ENCODE measurements around the gene PRKN.
"Not testable (repeated sequence)": the region's sequence is repeated elsewhere in the genome, so short reads cannot be mapped to it uniquely, and the experiment has no call there.

Gene PRKN

DNA sequence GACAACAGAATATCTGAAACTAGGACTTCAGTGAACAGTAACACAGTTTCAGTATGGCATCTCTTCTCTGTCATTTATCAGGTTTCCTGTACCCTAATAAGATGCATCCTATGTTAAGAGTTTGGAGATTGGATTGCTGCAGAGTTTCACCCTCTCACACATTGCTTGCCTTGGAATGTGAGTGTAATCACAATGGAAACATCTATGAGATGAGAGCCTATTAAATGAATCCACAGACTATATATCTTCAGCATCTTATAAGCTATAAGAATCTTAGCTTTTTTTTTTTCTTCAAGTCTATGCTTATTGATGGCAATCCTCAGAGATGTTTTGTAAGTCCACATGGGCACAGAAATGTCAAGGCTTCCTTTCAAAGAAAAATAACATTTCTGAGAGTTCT is 292.5 kb downstream of the PRKN start:
- no peak for DNase-seq

DNA sequence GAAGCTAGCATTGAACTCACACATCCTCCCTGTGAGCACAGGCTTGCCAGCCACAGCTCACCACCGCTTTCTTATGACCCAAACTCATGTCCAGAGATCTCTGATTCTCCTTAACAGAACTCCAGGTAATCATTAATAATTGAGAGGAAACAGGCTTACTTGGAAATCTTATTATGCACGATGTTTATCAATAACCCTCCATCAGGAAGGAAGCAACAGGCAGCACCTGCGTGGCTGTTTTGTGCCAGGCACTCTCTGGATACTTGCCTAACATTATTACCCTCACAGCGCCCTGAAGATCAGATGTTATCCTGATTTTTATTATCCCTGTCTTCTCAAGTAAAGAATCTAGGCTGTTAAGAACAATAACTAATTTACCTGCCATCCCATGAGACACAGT is 306.6 kb downstream of the PRKN start:
- DNase-seq, result no peak

DNA sequence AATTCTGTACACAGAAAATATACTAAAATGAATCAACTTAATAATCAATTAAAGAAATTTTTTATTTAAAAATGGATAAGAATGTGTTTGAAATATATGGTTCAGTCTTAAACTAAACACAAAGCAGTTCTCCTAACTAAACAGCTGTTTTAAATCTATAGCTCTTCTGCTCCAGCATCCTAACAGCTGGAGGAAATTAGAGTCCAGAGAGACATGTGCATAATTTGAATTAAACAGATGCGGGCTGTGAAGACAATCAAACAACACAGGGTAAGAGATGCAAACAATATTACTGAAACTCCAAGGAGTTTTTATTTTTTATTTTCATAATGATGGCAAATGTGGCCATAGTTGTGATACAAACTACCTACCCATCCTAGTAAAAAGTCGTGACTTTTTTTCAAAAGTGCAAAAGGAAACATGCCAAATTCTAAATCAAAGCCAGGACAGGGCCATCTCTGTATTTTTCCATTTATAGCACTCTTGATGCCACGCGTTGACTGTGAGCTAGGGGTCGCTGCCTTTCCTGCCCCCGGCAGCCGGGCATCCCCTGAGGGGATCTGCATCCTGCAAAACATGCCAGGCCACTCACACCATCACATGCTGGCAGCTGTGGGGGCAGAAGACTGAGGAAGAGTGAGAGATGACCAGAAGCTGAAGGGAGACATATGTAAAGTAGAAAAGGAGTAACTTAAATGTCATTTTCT is 310.6 kb downstream of the PRKN start:
- no peak for DNase-seq

DNA sequence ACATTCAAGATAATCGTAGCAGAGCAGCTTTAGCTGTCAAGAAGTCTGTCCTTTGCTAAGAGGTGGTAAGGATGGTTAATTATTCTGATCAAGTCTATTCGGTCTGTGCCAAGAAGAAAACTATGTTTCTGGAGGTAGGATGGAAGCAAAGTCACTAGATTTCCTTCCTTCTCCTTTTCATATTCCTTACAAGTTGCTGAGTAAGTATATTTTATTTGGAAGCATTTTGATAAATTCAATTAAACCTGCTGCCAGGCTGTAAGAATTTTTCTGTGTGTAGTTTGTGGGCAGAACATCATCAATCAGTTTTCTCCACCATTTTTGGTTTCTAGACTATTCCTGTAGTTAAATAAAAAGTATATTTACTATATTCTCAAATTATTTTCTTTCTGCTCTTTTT is 311.3 kb downstream of the PRKN start:
- DNase-seq, result no peak

DNA sequence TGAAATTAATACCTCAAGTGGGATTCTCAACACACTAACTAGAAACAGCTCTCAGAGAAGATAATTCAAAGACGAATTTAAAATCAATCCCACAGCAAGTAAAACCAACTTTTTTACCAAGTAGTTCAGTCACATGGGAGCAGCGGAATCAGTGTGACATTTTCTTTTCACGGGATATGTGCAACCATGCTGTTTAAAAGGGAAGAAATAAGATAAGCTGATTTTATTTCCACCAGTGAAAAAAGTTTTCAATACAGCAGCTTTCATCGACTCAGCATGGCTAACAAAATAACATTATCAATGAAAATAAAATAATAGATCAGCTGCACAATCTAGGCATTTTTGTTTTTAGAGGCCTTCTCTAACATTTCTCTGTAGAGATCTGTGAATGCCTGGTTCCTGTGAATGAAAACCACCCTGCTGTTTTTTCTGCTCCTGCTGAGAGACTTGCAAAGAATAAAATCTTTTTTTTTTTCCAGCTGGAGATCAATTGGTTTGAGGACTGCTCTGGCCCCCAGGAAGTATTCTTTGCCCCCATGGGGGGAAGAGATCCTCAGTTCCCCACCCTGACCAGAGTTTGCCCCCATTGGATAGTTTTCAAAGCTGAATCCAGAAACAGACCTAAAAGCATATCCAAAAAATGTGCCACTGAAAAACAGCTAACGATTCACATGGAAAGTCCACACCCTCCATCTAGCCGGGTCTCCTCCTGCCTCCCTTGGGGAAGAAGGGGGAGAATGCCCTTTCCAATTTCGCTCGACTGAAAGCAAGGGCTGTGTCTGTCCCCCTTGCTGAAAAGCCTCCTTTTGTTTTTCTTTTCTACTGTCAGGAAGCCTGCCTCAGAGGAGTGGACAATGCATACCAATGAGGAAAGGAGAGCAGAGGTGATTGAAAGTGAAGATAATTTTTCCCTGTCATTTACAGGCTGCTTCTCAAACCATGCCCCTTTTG is 317.6 kb downstream of the PRKN start:
- DNase-seq, result no peak

DNA sequence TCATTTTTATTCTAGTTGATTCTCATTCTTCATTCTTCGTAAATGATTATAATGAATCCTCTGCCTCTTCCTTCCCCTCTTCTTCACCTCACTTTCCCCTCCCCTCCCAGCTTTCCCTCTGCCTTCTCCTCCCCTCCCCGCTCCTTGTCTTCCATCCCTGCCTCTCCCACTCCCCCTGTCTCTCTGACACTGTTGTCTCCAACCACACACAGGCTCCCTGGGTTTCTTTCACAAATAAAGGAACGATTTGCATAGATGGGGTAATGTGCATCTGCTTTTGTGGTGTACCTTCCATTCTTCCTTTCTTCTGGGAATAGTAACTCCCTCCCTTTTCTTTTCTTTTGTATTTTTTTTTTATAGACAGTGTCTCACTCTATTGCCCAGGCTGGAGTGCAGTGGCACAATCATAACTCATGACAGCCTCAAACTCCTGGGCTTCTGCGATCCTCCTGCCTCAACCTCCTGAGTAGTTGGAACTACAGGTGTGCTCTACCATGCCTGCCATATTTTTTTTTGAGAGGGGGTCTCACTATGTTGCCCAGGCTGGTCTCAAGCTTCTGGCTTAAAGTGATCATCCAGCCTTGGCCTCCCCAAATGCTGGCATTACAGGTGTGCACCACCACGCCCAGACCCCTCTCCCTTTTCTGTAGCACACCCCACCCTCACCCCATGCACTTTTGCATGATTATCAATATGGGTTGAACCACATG is 318.6 kb downstream of the PRKN start:
- no peak for DNase-seq

DNA sequence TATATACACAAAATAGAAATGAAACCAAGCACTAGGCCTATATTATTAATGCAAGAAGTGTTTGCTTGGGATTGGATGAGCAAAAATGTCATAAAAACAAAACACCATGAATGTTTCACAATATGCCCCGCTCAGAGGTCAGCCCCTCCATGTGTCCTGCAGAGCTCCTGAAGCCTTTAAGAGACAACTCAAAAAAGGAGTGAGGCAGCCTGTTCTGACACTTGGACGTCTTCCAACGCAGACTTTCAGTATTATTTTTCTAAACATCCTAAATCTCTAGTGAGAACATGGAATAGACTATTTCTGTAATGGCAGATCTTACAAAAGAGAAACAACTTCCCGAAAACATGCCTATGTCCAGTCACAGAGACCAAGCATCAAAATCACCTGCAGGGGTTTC is 322.6 kb downstream of the PRKN start:
- no peak for DNase-seq

DNA sequence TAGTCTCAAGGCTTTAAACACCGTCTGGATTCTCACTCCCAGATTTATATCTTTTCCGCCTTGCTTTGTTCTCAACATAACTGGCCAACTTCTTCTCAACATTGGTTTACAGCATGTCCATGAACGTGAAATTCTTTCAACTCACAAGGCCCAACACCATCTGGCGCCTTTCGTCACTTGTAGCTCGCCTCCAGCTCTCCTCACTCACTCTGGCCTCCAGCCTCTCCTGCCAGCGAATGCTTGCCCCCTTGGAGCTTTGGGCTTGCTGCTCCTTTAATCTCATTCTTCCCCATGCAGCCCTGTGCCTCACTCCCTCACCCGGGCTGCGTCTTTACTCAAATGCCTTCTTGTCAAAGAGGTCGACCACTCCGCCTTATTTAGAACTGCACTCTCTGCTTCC is 324.5 kb downstream of the PRKN start:
- DNase-seq, result no peak

DNA sequence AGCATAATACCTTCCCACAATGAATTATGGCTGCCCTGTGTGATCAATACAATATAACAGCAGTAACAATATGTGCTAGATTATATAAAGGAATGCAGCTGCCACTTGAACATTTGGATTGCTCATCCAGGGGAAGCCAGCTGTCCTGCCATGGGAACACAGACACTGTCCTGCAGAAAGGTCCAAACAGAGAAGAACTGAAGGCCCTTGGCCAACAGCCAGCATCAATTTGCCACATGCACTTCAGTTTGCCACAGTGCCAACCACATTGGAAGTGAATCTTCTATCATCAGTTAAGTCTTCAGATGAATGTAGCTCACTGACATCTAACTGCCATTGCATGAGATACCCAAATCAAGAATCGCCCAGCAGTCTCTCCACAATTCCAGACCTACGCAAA is 332.4 kb downstream of the PRKN start:
- DNase-seq, result no peak

DNA sequence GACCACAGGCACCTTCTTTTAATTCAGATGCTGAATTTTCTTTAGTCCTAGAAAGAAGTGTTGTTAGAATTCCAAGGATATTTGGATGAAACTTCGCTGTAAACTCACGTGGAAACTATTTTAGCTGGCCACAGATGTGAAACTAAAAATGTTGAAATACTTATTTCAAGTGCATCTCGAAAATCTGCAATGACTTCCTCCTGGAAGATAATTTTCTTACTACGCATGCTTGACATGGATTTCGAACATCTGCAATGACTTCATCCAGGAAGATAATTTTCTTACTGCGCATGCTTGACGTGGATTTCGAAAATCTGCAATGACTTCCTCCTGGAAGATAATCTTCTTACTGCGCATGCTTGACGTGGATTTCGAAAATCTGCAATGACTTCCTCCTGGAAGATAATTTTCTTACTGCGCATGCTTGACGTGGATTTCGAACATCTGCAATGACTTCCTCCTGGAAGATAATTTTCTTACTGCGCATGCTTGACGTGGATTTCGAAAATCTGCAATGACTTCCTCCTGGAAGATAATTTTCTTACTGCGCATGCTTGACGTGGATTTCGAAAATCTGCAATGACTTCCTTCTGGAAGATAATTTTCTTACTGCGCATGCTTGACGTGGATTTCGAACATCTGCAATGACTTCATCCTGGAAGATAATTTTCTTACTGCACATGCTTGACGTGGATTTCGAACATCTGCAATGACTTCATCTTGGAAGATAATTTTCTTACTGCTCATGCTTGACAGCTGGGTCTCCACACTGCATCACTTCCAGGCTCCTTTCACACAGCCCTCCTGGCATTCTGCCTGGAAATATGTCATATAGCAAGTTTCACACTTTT is 336.4 kb downstream of the PRKN start:
- DNase-seq, result not testable (repeated sequence)

DNA sequence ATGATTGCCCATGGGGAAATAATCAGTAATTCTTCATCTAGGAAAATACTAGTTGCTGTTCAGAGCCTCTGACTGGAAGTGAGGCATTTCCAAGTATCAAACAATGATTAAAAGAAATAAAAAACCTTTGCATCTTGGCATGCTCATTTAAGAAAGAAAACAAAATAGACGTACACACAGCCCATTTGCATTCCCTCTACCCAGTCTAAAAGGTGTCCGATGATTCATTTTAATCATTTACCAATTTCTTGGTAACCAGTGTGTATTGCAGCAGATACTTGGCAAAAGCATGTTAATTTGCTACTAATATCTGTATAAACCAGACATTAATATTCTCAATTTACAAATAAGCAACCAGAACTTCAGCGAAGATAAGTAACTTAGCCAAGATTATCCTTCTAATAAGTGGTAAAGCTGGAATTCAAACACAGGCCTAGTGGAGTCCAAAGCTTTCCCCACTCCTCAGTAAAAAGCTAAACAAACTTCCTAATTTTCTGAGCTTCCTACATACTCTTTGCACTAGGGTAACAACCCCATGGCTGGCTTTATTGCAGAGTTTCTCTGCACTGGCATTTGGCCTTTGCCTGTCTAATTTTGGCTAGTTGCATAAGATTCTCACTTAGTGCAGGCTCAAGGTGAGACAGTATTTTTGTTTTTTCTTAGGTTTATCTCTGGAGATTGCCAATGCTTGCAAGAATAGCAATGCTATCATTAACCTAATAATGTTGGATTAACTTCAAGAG is 338.1 kb downstream of the PRKN start:
- DNase-seq, result no peak

DNA sequence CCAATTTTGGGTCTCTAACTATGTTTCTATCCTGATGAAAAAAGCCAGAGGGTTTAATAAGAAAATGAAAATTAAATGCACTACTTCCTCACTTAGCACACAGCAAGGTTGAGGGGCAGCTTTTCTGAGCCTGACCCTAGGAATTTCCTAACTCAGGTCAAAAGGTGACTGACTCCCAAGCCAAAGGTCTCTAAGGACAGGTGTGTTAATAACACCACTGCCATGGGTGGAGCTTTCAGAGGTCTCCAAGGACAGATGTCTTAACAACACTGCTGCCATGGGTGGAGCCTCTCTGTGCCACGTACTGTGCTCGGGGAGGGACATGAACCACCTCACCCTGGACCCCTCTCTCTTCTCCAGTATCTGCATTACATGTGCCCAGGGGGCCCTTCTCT is 339.2 kb downstream of the PRKN start:
- DNase-seq, result no peak

DNA sequence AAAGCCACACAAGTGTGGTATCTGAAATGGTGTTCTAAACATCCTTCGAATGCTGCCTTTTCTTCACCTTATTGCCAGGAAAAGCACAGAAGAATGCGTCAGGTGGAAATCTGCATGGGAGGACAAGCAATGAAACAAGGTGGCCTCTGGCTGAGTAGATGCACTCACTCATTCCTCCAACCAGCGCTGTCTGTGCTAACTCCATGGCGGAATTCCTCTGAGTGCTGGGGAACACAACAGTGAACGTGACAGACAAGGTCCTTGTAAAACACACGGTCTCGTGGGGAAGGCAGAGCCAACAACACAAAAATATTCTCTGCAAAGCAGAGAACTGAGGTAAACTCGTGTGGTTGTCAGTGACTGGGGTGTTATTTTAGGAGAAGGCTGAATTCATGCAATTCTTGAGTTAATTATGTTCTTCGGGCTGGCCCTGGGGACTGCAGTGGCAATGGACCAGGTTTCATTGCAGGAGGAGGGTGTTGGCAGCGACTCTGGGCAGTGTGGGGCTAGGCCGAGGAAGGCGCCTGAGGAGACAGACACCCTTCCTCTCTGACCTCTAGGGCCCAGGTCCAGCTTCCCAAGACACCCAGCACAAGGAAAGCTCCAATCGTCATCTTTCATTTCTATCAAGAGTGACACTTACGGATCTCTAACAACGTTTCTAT is 339.7 kb downstream of the PRKN start:
- no peak for DNase-seq

DNA sequence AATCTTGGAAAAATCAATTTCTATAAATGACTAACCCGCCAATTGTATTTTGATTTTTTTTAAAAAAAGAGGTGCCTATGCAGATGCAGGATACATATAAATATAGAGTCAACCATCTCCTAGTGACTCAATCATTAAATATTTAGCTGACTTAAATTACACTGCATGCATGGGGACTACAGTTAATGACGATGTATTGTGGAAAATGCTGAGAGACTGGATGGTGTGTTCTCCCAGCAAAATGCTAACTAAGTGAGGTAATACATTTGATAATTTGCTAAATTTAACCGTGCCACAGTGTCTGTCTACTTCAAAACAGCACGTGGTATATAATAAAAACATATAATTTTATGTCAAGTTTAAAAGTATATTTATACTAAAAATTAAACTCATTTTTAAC is 341.6 kb downstream of the PRKN start:
- DNase-seq, result no peak

DNA sequence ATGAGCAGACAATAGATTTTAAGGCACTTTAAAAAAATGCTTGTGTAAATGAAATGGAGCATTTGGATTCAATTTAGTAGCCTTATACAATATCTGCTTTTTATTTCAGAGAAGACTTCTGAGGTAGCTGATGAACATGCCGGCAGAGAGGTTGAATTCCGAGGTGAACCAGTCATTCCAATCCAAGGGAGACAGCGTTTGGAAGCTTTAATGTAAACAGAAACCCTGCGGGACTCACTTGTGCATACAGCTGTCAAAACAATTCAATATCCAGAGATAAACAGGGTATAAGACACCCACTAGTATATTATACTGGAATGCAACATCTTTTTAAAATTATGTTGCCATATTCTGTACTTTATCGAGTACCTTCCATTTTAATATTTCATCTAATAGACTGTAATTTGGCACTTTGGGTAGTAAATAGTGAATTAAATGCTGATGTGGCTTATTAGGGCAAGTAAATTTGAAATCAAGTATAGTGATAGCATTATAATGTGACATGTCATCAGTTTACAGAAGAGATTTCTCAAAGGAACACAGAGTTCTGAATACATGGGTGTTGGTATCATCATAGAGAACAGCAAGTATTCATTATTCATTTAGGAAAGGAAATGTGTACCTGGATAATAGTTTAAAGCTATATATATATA is 347.7 kb downstream of the PRKN start:
- no peak for DNase-seq

DNA sequence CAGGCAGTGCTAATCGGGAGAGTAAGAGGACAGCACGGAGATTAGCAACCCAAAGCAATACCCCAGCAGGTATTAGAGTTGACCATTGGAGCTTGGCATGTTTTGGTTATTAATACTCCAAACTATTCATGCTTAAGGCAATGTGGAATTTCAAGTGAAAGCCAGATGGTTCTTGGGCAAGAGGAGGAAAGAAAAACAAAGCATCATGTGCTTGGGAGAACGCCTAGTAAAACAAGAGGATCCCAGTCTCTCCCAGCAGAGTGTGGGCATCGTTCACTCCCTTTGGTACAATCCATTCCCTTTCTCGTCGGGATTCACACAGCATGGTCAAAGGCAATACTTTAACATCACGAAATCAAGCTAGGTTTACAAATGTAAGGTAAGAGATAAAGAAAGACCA is 349.8 kb downstream of the PRKN start:
- DNase-seq, result no peak

DNA sequence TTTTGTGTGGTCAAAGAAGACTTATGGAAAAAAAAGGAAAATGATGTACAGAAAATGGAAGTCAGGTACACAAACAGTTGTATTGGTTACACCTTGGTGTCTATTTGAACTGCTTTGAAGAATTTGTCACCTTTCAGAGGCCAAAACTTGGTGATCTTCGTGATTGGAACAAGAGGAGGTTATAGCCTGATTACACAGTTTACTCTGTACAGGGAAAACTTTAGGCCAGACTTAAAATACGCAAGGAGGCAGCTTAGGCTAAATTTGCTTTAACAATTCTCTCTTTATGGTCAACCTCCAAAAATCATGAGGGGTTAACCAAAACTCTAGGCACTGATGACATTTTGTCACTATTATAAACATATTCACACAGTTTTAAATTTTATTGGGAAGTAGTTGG is 353.7 kb downstream of the PRKN start:
- no peak for DNase-seq

DNA sequence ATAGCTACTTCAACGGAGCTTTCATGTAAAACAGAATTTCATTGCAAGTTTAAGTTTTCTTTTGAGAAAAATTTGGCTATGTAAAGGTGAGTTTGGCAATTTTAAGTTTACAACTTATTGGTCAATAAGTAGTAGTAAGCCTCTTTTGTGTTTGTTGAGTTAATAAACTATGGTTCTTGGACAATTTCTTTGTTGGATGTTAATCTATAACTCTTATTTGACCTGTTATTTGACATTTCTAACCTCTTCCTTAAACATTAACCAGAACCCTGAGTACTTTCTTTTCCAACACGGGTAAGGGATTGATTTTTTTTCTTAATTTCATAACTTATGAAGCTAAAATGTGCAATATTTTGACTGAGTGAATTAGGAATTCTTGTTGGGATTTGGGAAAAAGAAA is 354.4 kb downstream of the PRKN start:
- DNase-seq, result no peak

DNA sequence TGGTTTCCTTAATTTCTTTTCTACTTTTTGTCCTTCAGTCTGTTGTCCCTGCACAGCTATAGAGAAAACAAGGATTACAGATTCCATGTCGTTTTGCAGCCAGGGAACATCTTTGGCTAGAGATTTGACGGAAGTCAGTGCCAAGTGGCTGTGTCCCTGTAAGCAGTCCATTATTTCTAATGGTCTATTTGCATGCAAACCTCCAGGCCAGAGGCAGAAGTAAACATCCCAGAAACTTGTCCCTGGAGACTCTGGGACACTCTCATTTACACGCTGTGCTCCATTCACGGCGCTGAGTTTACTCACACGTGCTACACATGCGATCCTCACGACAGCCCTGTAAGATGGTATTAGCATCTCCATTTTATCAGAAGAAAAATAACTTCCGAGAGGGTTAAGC is 355.5 kb downstream of the PRKN start:
- no peak for DNase-seq

DNA sequence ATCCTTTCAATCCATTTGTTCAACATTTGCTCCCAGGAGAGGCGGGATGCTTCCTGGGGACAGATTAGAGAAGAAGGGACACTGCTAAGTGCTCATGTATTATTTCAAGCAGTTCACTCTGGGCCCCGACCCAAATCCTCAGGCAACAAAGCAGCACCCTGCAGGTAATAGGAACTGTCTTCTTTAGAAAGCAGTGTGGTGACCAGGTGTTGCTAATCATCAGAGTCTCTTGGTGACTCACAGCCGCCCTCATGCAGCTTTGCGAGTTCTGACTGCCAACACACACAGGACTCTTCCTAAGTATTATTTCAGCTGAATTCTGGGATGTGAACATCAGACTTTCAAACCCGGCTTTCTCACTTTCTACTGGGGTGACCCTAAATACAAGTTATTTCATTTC is 356.4 kb downstream of the PRKN start:
- DNase-seq, result no peak

DNA sequence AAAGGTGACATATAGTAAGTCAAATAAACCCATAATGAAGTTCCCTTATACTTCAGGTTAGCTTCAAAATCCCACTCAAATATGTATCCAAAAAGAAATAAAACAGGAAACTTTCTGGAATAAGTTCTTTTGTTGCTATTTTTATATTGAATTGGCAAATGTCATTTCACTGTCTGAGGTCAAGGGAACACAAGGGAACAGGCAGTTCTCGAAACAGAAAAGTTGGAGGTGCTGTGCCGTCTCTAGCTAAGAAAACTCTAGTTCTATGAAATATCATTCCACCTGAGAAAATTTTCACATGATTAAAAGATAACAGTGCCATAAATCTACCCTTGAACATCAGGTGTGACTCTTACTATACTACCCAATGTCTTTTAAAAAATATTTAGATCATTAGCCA is 358.5 kb downstream of the PRKN start:
- no peak for DNase-seq

Data from CD4-positive, alpha-beta T cell treated with Interleukin-17A for 4 hours (primary cell).